HepG2 (cell line): ENCODE results near the gene STX10. TPM values are rescaled to one million over a fixed set of nuclear protein-coding genes. Genes with fewer than 3 reads are reported as not detected.
A peak's percentile ranks its signal among the peaks of the same experiment; 100 is the strongest.

Experiments used
- CCAR2 ChIP-seq: fragments of 200-400 bp; formaldehyde crosslinking; optimal IDR thresholded peaks from 2 replicates; pipeline ENCODE3; 2018; ENCODE audit warnings: low read depth, mild to moderate bottlenecking, low read length, moderate library complexity
- DMAP1 ChIP-seq: IDR thresholded peaks from 2 replicates; pipeline ENCODE4 v1.6.1; 2016
- NR2F2 ChIP-seq: IDR thresholded peaks from 2 replicates; pipeline ENCODE4 v1.6.1; 2012; ENCODE audit warnings: low read depth, inconsistent platforms, borderline replicate concordance
- ZNF235 ChIP-seq: sonication (generic); formaldehyde crosslinking; IDR thresholded peaks from 2 replicates; pipeline ENCODE4 v1.8.1; 2023; ENCODE audit warnings: mild to moderate bottlenecking, missing genetic modification reagents, borderline replicate concordance
- ZSCAN29 ChIP-seq: sonication (generic); formaldehyde crosslinking; conservative IDR thresholded peaks from 2 replicates; pipeline ENCODE4 v1.4.0; 2020; ENCODE audit warnings: mild to moderate bottlenecking, missing genetic modification reagents
- polyA plus RNA-seq, 8 experiments: library from polyadenylated mRNA; depleted of rRNA in 3 of 8; stranded (reverse) in 7 of 8; unstranded in 1 of 8; fragments of >200 nt; fragmentation: Illumina TruSeq in 4 of 8; extraction: Trizol in 4 of 8; gene quantifications; 2 replicates each; pipeline versions ENCODE4 v1.2.1 to v1.2.3, GENCODE V29; 2011 to 2016; ENCODE audit warnings: low read depth in 4 of 8, missing spikeins in 1 of 8, mixed read lengths in 1 of 8; ENCODE audit not compliant: insufficient read depth in 1 of 8
- total RNA-seq, 5 experiments: library from RNA; depleted of rRNA; stranded (reverse); fragments of >200 nt; fragmentation: Illumina TruSeq; extraction: Trizol; gene quantifications; 2 replicates each; pipeline ENCODE4 v1.2.3, GENCODE V29; 2016; ENCODE audit warnings: low read depth in 1 of 5
- TF ChIP-seq, protein P1 (sequence below): IDR thresholded peaks from 2 replicates; pipeline ENCODE4 v1.6.1; 2016; ENCODE audit warnings: missing biosample characterization, missing genetic modification reagents, low read depth
- TF ChIP-seq, protein P2 (sequence below): sonication (generic); formaldehyde crosslinking; conservative IDR thresholded peaks from 2 replicates; pipeline ENCODE4 v1.4.0; 2020; ENCODE audit warnings: missing genetic modification reagents
- TF ChIP-seq, protein P3 (sequence below): sonication (generic); formaldehyde crosslinking; conservative IDR thresholded peaks from 2 replicates; pipeline ENCODE4 v1.4.0; 2020; ENCODE audit warnings: missing genetic modification reagents
- TF ChIP-seq, protein P4 (sequence below): sonication (generic); formaldehyde crosslinking; IDR thresholded peaks from 2 replicates; pipeline ENCODE4 v1.4.0; 2020; ENCODE audit warnings: missing genetic modification reagents, mild to moderate bottlenecking, borderline replicate concordance
- TF ChIP-seq, protein P5 (sequence below): sonication (generic); formaldehyde crosslinking; IDR thresholded peaks from 2 replicates; pipeline ENCODE4 v1.9.0; 2021; ENCODE audit warnings: mild to moderate bottlenecking, missing genetic modification reagents
- TF ChIP-seq, protein P6 (sequence below): sonication (generic); formaldehyde crosslinking; IDR thresholded peaks from 2 replicates; pipeline ENCODE4 v1.5.0; 2020; ENCODE audit warnings: missing genetic modification reagents

STX10 gene
- total and polyA plus RNA-seq, 2 of the 13 experiments (the other 11 are each of a cell fraction or from before 2014, with no cell fraction given) = 47.9 to 66.4 TPM

DNA sequence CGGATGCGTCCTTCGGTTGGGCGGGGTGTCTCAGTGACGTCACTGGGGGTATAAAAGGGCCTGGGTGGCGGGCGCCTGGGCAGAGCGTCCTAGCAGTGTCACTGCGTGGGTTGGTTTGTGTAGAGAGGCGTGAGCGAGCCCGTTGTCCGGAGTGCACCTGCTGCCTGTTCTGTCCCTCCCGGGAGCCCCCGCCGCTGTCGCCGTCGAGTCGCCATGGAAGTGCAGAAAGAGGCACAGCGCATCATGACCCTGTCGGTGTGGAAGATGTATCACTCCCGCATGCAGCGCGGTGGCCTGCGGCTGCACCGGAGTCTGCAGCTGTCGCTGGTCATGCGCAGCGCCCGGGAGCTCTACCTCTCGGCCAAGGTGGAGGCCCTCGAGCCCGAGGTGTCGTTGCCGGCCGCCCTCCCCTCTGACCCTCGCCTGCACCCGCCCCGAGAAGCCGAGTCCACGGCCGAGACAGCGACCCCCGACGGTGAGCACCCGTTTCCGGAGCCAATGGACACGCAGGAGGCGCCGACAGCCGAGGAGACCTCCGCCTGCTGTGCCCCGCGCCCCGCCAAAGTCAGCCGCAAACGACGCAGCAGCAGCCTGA is 2.9 kb upstream of the STX10 start (continued):
- TF ChIP-seq, protein P1, sequence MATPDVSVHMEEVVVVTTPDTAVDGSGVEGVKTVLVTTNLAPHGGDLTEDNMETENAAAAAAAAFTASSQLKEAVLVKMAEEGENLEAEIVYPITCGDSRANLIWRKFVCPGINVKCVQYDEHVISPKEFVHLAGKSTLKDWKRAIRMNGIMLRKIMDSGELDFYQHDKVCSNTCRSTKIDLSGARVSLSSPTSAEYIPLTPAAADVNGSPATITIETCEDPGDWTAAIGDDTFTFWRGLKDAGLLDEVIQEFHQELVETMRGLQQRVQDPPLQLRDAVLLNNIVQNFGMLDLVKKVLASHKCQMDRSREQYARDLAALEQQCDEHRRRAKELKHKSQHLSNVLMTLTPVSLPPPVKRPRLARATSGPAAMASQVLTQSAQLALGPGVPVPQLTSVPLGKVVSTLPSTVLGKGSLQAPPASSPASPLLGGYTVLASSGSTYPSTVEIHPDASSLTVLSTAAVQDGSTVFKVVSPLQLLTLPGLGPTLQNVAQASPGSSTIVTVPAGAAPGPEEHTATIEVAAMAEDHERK (CRISPR knock-in tag) = no peak
- TF ChIP-seq NR2F2 (no peak), CCAR2 (no peak), ZSCAN29 (CRISPR knock-in tag) (no peak), ZNF235 (CRISPR knock-in tag) (no peak), DMAP1 (CRISPR knock-in tag) (no peak)
- TF ChIP-seq, protein P2, sequence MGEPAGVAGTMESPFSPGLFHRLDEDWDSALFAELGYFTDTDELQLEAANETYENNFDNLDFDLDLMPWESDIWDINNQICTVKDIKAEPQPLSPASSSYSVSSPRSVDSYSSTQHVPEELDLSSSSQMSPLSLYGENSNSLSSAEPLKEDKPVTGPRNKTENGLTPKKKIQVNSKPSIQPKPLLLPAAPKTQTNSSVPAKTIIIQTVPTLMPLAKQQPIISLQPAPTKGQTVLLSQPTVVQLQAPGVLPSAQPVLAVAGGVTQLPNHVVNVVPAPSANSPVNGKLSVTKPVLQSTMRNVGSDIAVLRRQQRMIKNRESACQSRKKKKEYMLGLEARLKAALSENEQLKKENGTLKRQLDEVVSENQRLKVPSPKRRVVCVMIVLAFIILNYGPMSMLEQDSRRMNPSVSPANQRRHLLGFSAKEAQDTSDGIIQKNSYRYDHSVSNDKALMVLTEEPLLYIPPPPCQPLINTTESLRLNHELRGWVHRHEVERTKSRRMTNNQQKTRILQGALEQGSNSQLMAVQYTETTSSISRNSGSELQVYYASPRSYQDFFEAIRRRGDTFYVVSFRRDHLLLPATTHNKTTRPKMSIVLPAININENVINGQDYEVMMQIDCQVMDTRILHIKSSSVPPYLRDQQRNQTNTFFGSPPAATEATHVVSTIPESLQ (CRISPR knock-in tag) = no peak; the same call in 1 of the 2 replicates
- TF ChIP-seq, protein P3, sequence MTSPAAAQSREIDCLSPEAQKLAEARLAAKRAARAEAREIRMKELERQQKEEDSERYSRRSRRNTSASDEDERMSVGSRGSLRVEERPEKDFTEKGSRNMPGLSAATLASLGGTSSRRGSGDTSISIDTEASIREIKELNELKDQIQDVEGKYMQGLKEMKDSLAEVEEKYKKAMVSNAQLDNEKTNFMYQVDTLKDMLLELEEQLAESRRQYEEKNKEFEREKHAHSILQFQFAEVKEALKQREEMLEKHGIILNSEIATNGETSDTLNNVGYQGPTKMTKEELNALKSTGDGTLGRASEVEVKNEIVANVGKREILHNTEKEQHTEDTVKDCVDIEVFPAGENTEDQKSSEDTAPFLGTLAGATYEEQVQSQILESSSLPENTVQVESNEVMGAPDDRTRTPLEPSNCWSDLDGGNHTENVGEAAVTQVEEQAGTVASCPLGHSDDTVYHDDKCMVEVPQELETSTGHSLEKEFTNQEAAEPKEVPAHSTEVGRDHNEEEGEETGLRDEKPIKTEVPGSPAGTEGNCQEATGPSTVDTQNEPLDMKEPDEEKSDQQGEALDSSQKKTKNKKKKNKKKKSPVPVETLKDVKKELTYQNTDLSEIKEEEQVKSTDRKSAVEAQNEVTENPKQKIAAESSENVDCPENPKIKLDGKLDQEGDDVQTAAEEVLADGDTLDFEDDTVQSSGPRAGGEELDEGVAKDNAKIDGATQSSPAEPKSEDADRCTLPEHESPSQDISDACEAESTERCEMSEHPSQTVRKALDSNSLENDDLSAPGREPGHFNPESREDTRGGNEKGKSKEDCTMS = no peak
- TF ChIP-seq, protein P4, sequence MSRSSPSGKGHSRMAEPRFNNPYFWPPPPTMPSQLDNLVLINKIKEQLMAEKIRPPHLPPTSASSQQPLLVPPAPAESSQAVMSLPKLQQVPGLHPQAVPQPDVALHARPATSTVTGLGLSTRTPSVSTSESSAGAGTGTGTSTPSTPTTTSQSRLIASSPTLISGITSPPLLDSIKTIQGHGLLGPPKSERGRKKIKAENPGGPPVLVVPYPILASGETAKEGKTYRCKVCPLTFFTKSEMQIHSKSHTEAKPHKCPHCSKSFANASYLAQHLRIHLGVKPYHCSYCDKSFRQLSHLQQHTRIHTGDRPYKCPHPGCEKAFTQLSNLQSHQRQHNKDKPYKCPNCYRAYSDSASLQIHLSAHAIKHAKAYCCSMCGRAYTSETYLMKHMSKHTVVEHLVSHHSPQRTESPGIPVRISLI = no peak
- TF ChIP-seq, protein P5, sequence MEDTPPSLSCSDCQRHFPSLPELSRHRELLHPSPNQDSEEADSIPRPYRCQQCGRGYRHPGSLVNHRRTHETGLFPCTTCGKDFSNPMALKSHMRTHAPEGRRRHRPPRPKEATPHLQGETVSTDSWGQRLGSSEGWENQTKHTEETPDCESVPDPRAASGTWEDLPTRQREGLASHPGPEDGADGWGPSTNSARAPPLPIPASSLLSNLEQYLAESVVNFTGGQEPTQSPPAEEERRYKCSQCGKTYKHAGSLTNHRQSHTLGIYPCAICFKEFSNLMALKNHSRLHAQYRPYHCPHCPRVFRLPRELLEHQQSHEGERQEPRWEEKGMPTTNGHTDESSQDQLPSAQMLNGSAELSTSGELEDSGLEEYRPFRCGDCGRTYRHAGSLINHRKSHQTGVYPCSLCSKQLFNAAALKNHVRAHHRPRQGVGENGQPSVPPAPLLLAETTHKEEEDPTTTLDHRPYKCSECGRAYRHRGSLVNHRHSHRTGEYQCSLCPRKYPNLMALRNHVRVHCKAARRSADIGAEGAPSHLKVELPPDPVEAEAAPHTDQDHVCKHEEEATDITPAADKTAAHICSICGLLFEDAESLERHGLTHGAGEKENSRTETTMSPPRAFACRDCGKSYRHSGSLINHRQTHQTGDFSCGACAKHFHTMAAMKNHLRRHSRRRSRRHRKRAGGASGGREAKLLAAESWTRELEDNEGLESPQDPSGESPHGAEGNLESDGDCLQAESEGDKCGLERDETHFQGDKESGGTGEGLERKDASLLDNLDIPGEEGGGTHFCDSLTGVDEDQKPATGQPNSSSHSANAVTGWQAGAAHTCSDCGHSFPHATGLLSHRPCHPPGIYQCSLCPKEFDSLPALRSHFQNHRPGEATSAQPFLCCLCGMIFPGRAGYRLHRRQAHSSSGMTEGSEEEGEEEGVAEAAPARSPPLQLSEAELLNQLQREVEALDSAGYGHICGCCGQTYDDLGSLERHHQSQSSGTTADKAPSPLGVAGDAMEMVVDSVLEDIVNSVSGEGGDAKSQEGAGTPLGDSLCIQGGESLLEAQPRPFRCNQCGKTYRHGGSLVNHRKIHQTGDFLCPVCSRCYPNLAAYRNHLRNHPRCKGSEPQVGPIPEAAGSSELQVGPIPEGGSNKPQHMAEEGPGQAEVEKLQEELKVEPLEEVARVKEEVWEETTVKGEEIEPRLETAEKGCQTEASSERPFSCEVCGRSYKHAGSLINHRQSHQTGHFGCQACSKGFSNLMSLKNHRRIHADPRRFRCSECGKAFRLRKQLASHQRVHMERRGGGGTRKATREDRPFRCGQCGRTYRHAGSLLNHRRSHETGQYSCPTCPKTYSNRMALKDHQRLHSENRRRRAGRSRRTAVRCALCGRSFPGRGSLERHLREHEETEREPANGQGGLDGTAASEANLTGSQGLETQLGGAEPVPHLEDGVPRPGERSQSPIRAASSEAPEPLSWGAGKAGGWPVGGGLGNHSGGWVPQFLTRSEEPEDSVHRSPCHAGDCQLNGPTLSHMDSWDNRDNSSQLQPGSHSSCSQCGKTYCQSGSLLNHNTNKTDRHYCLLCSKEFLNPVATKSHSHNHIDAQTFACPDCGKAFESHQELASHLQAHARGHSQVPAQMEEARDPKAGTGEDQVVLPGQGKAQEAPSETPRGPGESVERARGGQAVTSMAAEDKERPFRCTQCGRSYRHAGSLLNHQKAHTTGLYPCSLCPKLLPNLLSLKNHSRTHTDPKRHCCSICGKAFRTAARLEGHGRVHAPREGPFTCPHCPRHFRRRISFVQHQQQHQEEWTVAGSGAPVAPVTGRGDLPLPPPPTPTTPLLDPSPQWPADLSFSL (CRISPR knock-in tag) = no peak
- TF ChIP-seq, protein P6, sequence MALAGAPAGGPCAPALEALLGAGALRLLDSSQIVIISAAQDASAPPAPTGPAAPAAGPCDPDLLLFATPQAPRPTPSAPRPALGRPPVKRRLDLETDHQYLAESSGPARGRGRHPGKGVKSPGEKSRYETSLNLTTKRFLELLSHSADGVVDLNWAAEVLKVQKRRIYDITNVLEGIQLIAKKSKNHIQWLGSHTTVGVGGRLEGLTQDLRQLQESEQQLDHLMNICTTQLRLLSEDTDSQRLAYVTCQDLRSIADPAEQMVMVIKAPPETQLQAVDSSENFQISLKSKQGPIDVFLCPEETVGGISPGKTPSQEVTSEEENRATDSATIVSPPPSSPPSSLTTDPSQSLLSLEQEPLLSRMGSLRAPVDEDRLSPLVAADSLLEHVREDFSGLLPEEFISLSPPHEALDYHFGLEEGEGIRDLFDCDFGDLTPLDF (CRISPR knock-in tag) = peak; percentile 70
